Measurements from ENCODE around the gene RNF150.

GRCh38 chr4:140944199-140944515 lies 189.1 kb downstream of the RNF150 start:
- TF ChIP-seq EGR1 (IDR thresholded peaks at IDR 0.05; ENCODE audit: low read depth in 2 of 2) (no peak), CTCF (IDR thresholded peaks at IDR 0.05; ENCODE audit: low read depth, low read length, missing input control) (no peak), RXRA (IDR thresholded peaks at IDR 0.05) (no peak), ZBTB33 (IDR thresholded peaks at IDR 0.05) (no peak), ATF3 (IDR thresholded peaks at IDR 0.05) (no peak), MAX (IDR thresholded peaks at IDR 0.05) (no peak)
